Activated CD4-positive, alpha-beta T cell treated with anti-CD3 and anti-CD28 coated beads for 48 hours (primary cell): ENCODE data around the gene PRKD1.

Experiments used
- DNase-seq: peaks from one replicate; pipeline ENCODE4 v3.0.0-alpha.2; 2020

PRKD1 gene

DNA sequence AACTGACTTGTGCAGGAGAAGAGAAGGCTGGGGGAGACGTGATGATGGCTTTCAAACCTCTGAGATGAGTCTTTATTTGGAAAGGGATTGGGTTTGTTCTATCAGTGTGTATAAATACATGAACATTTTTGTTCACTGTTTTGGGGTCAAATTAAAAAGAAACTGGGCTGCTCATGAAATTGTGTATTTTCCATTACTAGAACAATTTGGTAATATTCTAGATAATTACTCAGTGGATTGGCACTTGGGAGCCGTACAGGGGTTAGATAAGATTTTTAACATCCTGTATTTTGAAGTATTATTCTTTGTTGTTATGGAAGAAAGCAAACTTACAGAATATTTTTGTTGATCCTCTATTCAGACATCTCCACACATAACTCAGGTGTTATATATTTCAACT lies 340.6 kb downstream of the PRKD1 start:
- no peak for DNase-seq

DNA sequence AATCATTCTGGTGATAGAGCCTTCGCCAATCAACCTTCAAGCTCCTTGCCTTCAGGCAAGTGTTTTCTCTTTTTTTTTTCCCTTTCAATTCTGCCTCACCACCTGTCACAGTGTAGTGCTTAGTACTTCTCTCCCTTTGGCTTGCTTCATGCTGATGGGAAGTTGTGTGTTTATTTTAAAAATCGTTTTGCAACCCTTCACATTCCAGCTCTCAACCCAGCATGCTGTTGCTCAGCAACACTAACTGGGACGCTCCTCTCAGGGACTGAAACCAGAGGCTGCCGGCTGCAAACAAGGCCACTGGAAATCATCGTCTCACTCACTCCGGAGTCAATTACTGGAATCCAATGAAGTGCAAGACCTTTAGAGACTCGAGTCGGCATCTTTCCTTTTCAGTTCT lies 342.7 kb downstream of the PRKD1 start:
- no peak for DNase-seq

GRCh38 chr14:29580763-29581162 lies 346.9 kb downstream of the PRKD1 start:
- no peak for DNase-seq

- no peak for DNase-seq
Observed at GRCh38 chr14:29579838-29580237, 347.8 kb downstream of the PRKD1 start.

- no peak for DNase-seq
Observed at GRCh38 chr14:29576927-29577326, 350.7 kb downstream of the PRKD1 start.

DNA sequence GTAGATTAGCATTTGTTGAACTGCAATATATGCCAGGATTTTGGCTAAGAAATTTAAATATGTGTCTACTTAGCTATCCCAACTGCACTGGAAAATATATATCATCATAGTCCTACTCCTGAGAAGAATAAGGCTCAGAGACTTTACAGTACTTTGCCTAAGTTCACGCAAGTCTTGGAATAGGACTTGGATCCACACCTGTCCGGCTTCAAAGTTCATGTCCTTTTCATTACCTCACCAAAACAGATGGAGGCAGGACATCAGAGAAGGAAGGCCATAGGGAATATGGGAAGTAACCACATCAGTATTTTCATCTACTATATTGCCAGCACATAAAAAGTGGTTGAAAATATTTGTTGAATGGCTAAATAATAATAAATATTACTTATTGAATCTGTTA lies 358.5 kb downstream of the PRKD1 start:
- no peak for DNase-seq

- DNase-seq: no peak
Observed at GRCh38 chr14:29566194-29566593, 361.5 kb downstream of the PRKD1 start.

GRCh38 chr14:29558516-29558915 lies 369.1 kb downstream of the PRKD1 start:
- no peak for DNase-seq

- DNase-seq: no peak
Observed at GRCh38 chr14:29554335-29554734, 373.3 kb downstream of the PRKD1 start.

DNA sequence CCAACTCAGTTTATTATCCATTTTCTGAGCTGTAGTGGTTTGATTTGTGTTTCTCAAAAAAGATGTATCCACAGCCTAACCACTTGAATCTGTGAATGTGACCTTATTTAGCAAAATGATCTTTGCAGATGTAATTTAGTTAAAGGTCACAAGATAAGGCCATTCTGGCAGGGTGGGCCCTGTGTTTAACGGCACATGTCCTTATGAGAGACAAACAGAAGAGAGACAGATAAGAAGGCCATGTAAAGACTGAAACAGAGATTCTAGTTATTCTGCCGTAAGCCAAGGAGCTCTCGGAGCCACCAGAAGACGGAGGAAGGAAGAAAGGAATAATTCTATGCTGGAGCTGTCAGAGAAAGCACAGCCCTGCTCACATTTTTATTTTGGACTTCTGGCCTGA lies 374.2 kb downstream of the PRKD1 start:
- no peak for DNase-seq

- DNase-seq: no peak
Observed at GRCh38 chr14:29548948-29549370, 378.7 kb downstream of the PRKD1 start.

DNA sequence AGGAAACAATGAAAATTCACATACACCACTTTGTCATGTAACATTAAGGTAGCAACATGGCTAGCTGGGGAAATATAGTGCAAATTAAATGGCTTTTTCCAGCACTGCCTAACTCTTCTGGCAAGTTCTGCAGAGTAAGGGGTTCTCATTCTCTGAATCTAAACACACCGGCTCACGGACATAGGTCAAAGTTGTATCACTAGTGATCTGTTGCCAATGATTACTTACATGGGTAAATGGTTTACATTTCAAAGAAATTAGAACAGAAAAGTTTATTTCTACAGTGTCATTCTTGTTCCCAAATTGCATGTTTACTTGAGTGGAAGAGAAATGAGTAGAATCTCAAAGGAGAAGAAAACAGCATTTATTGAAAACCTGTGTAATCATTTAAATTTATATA lies 381.9 kb downstream of the PRKD1 start:
- no peak for DNase-seq

DNA sequence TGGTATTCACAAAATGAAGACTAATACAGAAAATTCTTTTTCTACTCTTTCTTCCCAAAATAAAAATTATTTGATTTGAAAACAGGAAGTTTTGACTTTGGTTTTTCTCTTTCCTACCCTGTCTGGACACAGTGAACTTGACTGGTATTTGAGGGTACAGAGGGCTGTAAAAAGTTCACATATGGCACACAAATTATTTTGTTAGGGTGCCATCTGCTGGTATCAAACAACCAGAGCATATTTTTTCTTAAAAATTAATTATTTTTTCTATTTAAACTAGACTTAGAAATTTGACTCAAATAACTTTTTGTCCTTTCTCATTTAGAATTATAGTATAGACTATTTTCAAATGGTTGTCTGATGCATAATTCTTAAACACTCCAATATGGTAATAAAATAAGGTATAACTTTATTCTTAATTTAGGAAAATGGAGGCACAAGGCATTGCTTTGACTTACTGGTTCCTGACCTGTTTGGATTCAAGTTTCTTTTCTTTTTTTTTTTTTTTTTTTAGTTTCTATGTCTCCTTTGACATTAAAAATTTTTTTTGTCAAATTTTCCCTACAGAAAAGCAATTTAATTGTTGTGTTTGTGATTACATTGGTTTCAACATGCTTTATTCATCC lies 390.6 kb downstream of the PRKD1 start:
- DNase-seq: no peak

DNA sequence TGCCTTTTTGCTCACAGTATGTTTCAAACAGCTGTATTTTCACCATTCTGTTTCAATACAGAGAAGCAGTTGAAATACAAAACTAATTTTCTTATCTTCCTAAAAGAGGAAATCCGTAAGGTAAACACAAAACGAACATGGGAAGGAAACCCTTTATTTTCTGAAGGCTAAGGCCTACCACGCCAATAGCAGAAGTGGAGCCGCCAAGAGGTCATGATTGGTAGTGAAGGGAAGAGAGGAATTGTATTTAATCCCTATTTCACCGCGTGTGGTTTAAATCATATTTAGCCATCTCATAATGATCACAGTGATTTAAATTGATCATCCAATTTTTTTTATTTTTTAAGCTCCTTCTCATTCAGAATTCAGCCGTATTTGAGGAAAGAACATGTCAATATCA lies 398.2 kb downstream of the PRKD1 start:
- DNase-seq: no peak

DNA sequence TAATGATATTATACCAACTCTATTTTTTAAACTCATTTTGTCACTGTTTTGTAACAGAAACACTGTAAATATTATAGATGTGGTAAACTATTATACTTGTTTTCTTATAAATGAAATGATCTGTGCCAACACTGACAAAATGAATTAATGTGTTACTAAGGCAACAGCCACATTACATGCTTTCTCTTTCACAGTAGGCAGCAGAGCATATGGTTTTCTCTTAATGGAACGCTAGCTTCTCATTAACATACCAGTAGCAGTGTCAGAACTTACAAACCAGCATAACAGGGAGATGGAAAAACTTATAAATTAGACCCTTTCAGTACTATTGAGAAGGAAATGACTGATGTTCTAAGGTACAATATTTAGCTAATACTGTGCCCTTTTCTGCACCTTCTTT lies 398.8 kb downstream of the PRKD1 start:
- no peak for DNase-seq

GRCh38 chr14:29527286-29527685 lies 400.4 kb downstream of the PRKD1 start:
- DNase-seq: no peak
